ENCODE measurements around the gene METAP1.

GRCh38 chr4:99076292-99076976, 80.9 kb downstream of the METAP1 start:
- TF ChIP-seq POLR2A (IDR thresholded peaks at IDR 0.05): no peak
- TF ChIP-seq CTCF (IDR thresholded peaks at IDR 0.05): no peak

Data from vagina (tissue), 2 donors.